Vagina (tissue), 2 donors: ENCODE measurements around the gene EMD. TPM values are rescaled to one million over a fixed set of nuclear protein-coding genes. Genes with fewer than 3 reads are reported as not detected.

Source experiments
- DNase-seq, 2 donors: peaks; one replicate each; pipeline ENCODE4 v3.0.0-alpha.2; 2017; ENCODE audit errors: extremely low spot score in 2 of 2
- H3K27ac ChIP-seq: fragments of 200-600 bp; sonication (generic); one replicate; pipeline ENCODE4 v1.5.1; 2019
- H3K27me3 ChIP-seq: fragments of 200-600 bp; sonication (generic); one replicate; pipeline ENCODE4 v1.5.1; 2019
- H3K36me3 ChIP-seq, 2 donors: fragments of 200-600 bp; sonication (generic); one replicate each; pipeline ENCODE4 v1.5.1; 2017 to 2019
- H3K4me1 ChIP-seq: fragments of 200-600 bp; sonication (generic); one replicate; pipeline ENCODE4 v1.5.1; 2019
- H3K4me3 ChIP-seq, 2 donors: fragments of 200-600 bp; sonication (generic); 1 replicate in 1 of 2; 2 replicates in 1 of 2; pipeline ENCODE4 v1.5.1; 2016 to 2019
- H3K9me3 ChIP-seq: fragments of 200-600 bp; sonication (generic); one replicate; pipeline ENCODE4 v1.5.1; 2019
- CTCF ChIP-seq, 3 experiments: fragments of 450-650 bp in 2 of 3; fragments of 200-600 bp in 1 of 3; sonication (generic) in 1 of 3; IDR thresholded peaks; one replicate each; pipeline ENCODE4 v1.5.1; 2017 to 2019; ENCODE audit warnings: antibody characterized with exemption in 3 of 3, mild to moderate bottlenecking in 2 of 3, moderate library complexity in 2 of 3
- POLR2A ChIP-seq, 2 donors: fragments of 450-650 bp; IDR thresholded peaks; one replicate each; pipeline ENCODE4 v1.6.1; 2017; ENCODE audit warnings: antibody characterized with exemption in 2 of 2, mild to moderate bottlenecking in 2 of 2, moderate library complexity in 2 of 2
- POLR2AphosphoS5 ChIP-seq, 2 donors: sonication (generic); formaldehyde crosslinking; IDR thresholded peaks; one replicate each; pipeline ENCODE4 v1.9.0; 2017; ENCODE audit warnings: antibody characterized with exemption in 2 of 2, mild to moderate bottlenecking in 2 of 2, low read depth in 1 of 2; ENCODE audit not compliant: insufficient read depth in 1 of 2
- intact Hi-C: fragments of 100-400 bp; cut with DNase I; formaldehyde crosslinking; loops from one replicate; pipeline ENCODE4 v1.15.1; 2023
- total RNA-seq: library from RNA; depleted of rRNA; stranded (reverse); fragments of >200 nt; gene quantifications from one replicate; pipeline ENCODE4 v1.2.3, GENCODE V29; 2016

Gene EMD
- total RNA-seq, 1 donor from 2014 or later = 59.2 TPM

GRCh38 chrX:154356596-154356995 lies 22.5 kb upstream of the EMD start:
- H3K9me3 ChIP-seq = no peaks in the 10 kb centered on the region
- no peak for DNase-seq
- no peaks in the 10 kb centered on the region for H3K27me3 ChIP-seq
- TF ChIP-seq POLR2AphosphoS5 (IDR thresholded peaks at IDR 0.05; ENCODE audit: insufficient read depth in 1 of 2, low read depth in 1 of 2) (no peak), CTCF (IDR thresholded peaks at IDR 0.05) (no peak), POLR2A (IDR thresholded peaks at IDR 0.05) (no peak)
- H3K27ac ChIP-seq = no peak overlapping the region
- H3K4me1 ChIP-seq = peaks cover 3% of the 10 kb centered on the region
- no peak overlapping the region for H3K4me3 ChIP-seq
- intact Hi-C loops = no loop called here
- H3K36me3 ChIP-seq = peaks cover 0 to 76% of the 10 kb centered on the region in 2 donors

DNA sequence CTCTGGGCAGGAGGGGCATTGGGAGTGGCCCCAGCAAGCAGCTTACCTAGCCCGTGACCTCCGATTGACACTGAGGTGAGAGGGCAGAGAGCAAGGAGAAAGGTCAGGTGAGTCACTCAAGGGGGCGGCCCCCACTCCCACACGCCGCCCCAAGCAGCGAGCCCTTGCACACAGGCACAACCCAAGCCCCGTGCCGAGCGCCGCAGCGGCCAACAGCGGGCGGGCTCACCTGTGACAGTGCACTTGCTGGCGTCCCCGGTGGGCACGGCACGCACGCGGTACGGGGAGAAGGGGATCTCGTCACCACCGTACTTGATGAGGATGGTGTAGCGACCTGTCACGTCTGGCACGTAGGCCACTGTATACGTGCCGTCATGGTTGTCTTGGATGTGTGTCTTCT lies 21.9 kb upstream of the EMD start:
- Histone ChIP-seq H3K4me3 (no peak overlapping the region), H3K27me3 (no peaks in the 10 kb centered on the region), H3K4me1 (peaks cover 3% of the 10 kb centered on the region), H3K27ac (no peak overlapping the region), H3K36me3 (peaks cover 0 to 80% of the 10 kb centered on the region in 2 donors), H3K9me3 (no peaks in the 10 kb centered on the region)
- no peak for DNase-seq
- intact Hi-C loops = no loop called here
- TF ChIP-seq POLR2A (IDR thresholded peaks at IDR 0.05) (no peak), CTCF (IDR thresholded peaks at IDR 0.05) (no peak), POLR2AphosphoS5 (IDR thresholded peaks at IDR 0.05; ENCODE audit: insufficient read depth in 1 of 2, low read depth in 1 of 2) (no peak)

DNA sequence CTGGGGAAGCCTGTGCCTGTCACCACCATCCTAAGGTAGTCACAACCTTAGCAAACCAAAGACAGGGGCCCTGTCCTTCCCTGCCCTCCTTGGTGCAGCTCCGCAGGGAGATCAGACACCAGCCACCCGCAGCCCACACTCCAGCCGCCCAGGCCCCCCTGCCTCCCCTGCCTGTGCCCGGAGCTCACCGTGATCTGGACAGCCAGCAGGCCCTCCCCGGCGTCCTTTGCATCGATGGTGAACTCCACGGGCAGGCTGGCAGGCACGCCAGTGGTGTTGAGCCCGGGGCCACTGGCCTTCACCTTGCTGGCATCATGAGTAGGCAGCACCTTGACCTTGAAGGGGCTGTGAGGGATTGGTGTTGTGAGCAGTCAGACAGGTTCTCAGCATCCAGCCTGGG lies 21.1 kb upstream of the EMD start:
- TF ChIP-seq POLR2A (IDR thresholded peaks at IDR 0.05) = no peak
- TF ChIP-seq CTCF (IDR thresholded peaks at IDR 0.05) = no peak
- TF ChIP-seq POLR2AphosphoS5 (IDR thresholded peaks at IDR 0.05; ENCODE audit: insufficient read depth in 1 of 2, low read depth in 1 of 2) = no peak

DNA sequence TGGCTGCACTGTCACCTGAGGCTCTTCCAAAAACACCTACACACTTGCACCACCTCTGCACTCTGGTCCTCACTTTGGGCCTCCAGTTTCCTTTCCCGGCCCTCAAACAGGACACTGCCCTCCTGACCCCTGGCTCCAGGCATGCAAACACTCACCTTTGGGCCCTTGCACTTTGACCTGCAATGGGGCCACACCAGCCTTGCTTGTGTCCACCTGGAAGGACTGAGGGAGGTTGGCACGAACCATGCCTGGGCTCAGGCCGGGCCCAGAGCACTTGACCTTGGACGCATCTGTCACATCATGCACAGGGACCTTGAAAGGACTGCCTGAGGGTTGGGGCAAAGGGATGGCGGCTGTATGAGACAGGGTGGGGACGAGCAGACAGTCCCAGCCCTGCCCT lies 20.3 kb upstream of the EMD start:
- Histone ChIP-seq H3K27me3 (no peaks in the 10 kb centered on the region), H3K9me3 (no peaks in the 10 kb centered on the region), H3K4me1 (peaks cover 3% of the 10 kb centered on the region), H3K27ac (no peak overlapping the region), H3K36me3 (peaks cover 0 to 79% of the 10 kb centered on the region in 2 donors), H3K4me3 (no peak overlapping the region)
- DNase-seq = no peak
- TF ChIP-seq POLR2A (IDR thresholded peaks at IDR 0.05) = no peak
- intact Hi-C loops = no loop called here

More for the DNA sequence above, 21.1 kb upstream of the EMD start:
- no peak for DNase-seq
- peaks cover 3% of the 10 kb centered on the region for H3K4me1 ChIP-seq
- no peaks in the 10 kb centered on the region for H3K9me3 ChIP-seq
- H3K27ac ChIP-seq = no peak overlapping the region
- H3K4me3 ChIP-seq = no peak overlapping the region
- intact Hi-C loops = no loop called here
- H3K36me3 ChIP-seq = peaks cover 0 to 80% of the 10 kb centered on the region in 2 donors
- H3K27me3 ChIP-seq = no peaks in the 10 kb centered on the region

DNA sequence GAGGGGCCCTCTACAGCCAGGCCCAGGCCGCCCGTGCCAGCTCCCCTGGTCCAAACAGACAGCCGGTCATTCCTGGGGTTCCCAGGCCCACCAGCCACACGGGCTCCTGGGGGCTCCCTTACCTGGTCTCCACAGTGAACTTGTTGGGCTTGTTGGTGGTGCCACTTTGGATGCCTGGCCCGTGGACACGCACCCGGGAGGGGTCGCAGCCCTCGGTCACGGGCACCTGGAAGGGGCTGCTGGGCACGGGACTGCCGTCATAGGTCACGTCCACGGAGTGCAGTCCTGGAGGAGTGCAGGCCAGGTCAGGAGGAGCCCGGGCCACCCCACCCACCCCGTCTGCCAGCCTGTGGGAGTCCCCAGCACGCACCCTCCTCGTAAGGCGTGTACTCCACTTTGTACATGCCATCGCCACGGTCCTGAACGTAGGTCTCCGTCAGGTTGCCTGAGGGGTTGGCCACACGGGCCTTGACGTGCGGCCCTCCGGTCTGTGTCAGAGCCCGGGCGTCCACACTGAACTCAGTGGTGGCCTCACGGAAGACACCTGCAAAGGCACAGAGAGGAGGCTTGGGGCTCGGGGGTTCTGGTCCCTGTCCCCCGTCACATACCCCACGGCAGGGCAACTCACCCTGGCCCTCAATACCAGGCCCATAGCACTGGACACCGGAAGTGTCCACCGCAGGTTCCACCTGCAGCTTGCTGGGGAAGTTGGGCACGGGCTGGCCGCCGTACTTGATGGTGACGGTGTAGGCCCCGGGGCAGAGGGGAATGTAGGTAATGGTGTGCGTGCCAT lies 19.5 kb upstream of the EMD start:
- no peak for DNase-seq
- no peaks in the 10 kb centered on the region for H3K9me3 ChIP-seq
- TF ChIP-seq CTCF (IDR thresholded peaks at IDR 0.05) (no peak), POLR2A (IDR thresholded peaks at IDR 0.05) (no peak), POLR2AphosphoS5 (IDR thresholded peaks at IDR 0.05; ENCODE audit: insufficient read depth in 1 of 2, low read depth in 1 of 2) (no peak)
- peaks cover 3% of the 10 kb centered on the region for H3K4me1 ChIP-seq
- H3K36me3 ChIP-seq = peaks cover 0 to 79% of the 10 kb centered on the region in 2 donors
- H3K27me3 ChIP-seq = no peaks in the 10 kb centered on the region
- no peak overlapping the region for H3K27ac ChIP-seq
- no peak overlapping the region for H3K4me3 ChIP-seq
- intact Hi-C loops = no loop called here
